OCI-M2 (cell line): Measurements from ENCODE around the gene AK5.
"Not testable (repeated sequence)": the region's sequence is repeated elsewhere in the genome, so short reads cannot be mapped to it uniquely, and the experiment has no call there.

ENCODE experiments used
- DNase-seq: peaks from one replicate; lab custom pipeline; 2025; ENCODE audit not compliant: unreplicated experiment; lab: John Stamatoyannopoulos, UW

AK5 gene

DNA sequence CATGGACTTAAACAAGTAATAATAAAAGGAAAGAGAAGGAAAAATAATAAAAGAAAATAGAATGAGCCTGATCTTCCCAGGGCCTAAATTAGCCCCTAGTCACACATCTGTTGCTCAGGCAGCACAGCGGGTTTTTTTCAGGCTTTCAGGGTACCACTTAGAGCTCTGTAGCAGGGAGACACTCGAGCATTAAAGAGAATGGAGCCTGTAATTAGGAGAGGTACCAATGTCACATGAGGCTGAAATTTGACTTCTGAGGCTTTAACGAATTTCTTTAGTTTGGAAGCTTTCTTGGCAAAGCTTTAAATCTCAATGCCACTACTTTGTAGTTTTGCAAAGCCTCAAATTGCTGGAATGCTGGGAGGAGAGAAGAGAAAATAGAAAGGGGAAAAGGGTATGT lies 116.3 kb downstream of the AK5 start:
- DNase-seq, result no peak

DNA sequence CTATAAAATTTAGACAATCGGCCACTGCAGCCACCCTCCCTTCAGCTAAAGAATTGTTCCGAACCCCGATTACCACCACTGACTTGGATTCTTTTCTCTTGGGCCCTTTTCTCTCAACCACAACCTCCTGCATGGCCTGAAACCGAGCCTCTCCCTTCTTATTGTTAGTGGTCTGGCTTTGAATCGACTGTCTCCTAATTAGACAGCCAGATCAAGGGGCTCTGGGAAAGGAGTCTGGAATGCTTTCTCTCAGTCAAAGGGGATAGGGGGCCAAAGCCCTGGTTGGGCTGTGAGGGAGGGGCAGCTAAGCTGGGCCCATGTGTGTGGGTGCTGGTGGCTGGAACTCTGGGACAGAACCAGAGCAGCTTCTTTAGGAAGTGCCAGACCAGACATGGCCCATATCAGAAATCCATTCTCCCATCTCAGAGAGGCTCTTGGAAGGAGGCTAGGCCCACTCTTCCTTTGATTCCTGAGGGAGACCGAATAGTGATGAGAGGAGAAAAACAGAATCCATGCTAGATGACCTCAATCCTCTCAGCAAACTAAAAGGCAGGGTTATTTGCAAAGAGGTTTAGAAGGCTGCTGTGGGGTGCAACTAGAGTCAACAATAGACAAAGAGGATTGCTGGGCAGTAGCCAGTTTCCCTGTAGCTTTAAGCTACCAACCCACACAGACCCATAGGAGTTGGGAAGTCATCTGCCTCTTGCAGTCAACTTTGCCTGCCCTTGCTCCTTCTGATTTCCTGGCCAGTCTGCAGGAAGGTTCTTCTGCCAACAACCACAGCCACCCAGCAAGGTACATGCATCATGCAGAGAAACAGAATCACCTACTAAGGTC lies 117.6 kb downstream of the AK5 start:
- no peak for DNase-seq

DNA sequence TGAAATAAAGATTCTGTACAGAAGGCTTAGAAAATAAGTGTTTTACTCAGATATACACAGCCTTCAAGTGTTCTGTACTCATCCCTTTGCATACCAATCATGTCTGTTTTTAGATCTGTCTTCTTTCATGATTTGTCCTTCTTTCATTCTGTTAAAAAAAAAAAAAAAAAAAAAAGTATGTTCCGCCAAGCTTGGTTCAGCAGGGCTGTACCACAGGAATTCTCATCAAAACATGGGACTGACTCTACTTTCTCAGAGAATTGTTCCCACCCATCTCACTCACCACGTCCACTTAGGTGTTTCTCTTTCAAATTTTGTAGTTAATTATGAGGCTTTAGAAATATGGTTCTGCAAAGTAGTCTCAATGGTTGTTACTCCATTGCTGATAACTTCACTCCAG lies 119.0 kb downstream of the AK5 start:
- no peak for DNase-seq

DNA sequence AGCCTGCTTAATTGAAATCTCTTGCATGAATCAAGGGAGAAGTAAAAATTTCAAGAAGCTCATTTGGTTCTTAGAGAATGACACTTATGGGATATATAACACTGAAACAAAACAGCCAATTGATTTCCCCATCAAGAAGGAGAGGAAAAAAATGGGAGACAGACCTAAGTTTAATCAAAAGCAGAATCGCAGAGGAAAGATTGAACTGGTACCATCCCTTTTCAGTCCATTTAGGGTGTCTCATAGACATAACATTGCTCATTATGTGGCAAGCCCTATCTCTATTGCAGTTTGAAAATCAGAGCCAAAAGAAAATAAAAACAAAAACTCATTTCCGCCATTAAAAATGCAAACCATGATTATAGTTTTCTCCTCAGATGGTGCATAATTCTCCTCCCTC lies 119.6 kb downstream of the AK5 start:
- no peak for DNase-seq

DNA sequence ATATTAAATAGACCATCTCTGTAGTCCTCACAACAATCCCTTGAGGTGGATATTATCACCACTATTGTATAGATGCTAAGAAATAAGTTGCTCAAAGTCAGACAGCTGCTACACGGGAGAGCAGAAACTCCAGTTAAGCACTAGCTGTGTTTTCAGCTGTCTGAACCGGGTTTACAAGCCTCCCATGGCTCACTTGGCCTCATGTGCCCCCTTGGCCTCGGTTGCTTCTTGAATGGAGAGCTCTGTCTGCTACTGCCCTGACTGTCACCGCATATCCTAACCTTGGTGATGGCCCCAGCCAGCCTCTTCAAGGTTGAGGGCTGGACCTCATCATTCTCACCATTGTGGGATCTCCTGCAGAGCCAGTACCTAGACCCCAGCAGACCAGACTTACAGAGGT lies 123.4 kb downstream of the AK5 start:
- DNase-seq, result no peak

DNA sequence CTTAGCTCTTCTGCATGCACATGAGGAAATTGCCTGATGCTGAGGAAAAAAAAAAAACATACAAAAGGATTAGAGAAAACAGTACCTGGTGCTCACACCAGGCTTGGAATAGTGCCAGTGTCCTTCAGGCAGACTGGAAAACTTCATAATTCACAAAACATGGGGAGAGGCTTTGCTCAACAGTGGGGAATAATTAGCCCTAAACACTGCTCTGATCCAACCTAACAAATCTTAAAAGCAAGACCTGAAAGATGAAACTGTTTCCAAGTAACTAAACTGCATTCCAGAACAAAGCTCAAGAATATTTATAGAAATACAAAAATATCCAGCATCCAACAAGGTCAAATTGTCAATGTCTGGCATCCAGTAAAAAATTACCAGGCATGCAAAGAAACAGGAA lies 124.8 kb downstream of the AK5 start:
- no peak for DNase-seq

DNA sequence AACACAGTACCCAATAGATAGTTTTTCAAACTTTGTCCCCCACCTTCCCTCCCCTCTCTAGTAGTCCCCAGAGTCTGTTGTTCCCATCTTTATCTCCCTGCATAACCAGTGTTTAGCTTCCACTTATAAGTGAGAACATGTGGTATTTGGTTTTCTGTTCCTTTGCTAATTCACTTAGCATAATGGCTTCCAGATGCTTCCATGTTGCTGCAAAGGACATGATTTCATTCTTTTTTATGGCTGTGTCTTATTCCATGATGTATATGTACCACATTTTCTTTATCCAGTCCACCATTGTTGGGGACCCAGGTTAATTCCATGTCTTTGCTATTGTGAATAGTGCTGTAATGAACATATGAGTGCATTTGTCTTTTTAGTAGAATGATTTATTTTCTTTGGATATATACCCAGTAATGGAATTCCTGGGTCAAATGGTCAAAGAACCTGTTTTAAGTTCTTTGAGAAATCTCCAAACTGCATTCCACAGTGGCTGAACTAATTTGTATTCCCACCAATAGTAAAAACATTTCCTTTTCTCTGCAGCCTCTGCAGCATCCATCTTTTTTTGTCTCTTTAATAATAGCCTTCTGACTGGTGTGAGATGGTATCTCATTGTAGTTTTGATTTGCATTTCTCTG lies 126.0 kb downstream of the AK5 start:
- no peak for DNase-seq

DNA sequence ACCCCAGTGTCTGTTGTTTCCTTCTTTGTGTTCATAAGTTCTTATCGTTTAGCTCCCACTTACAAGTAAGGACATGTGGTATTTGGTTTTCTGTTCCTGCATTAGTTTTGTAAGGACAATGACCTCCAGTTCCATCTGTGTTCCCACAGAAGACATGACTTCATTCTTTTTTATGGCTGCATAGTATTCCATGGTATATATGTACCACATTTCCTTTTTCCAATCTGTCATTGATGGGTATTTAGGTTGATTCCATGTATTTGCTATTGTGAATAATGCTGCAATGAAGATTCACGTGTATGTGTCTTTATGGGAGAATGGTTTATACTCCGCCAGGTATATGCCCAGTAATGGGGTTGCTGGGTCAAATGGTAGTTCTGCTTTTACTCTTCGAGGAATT lies 127.1 kb downstream of the AK5 start:
- not testable (repeated sequence) for DNase-seq

DNA sequence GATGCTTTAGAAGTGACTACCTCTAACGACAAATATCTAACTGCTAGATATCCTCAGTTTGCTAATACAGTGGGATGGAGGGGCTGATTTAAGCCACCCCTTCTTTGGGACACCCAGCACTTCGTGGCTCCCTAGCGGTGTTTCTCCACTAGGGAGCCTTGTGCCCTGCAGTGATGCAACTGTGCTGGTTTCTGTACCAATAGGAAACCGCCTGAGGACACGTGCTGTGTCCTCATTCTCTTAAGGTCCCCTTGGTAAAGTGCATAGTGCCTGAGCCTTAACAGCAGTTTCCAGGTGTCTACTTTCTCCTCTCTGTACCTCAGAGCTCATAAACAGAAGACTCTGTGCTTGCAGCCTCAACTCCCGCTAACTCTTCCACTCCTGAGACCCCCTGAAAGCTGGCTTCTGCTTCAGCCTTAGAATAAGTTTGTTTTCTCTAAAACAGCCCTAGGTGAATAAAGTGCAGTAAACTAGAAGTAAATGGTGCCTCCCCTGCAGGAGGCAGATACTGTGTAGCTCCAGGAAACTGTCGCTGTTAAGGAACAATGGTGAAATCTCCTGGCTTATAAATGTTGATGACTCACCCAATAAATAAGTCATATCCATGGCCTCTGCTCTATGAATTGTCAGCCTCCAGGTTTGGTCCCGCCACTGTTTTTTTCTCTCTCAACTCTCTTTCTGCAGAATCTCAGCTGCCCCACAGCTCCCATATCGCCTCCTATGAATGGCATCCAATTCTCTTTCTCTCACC lies 130.4 kb downstream of the AK5 start:
- no peak for DNase-seq

DNA sequence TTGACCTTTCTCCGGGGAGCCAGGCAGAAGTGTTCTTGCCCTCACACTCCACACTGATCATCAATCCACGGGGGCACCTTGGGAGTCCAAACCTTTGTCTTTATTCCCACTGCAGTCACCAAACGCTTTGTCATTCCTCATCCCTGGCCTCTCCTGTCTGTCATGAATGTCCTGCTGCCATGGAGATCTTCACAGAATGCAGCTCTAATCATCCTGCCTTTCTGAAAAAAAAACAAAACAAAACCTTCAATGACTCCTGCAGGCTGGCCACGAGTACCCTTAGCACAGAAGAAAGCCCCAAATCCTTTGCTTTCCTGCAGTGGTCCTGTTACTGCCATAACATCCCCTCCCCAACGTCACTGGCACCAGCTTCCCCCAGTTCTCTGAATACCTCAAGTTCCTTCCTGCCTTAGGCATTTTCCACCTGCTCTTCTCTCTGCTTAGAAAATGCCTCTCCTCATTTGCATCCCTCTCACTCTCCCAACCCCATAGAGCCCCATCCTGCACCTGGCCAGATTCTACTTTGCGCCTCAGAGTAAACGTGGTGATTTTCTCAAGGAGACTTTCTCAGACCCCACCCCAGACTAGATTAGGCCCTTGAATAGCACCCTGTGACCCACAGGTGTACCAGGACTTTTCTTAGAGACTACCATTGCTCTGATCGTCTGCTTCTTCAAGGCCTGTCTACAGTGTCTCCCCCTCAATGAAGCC lies 131.2 kb downstream of the AK5 start:
- no peak for DNase-seq

DNA sequence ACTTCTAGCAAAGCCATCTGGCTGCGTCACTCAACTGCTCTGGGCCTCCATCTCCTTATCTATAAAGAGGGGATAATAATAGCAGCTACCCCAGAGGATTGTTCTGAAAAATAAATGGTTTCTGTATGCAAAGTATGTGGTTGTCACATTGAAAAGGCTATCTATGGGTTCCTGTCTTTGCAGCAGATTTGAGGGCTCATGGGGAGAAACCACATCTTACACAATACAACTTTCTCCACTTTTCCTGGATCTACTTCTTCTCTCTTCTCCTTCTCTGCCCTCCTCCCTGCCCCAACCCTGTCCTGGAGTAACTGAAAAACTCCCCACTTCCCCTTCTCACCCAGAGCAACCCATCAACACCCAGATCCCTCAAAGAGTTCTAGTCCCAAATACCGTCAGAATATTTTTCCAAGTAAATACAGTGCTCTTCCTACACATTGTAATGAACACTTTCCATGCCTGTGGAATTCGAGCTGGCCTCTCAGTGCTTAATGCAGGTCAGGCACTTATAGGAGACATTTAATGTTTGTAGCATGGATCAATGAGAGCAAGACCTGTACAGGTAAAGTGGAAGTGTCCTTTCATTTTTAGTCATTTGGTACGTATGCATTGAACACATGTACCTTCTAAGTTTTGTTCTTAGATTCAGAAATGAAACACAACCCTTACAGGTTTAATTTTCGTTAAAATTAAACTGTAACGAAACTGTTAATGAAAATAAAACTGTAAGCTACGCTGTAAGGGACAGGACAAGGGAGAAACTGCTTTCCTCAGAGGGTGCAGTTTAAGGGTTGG lies 131.9 kb downstream of the AK5 start:
- DNase-seq, result no peak

DNA sequence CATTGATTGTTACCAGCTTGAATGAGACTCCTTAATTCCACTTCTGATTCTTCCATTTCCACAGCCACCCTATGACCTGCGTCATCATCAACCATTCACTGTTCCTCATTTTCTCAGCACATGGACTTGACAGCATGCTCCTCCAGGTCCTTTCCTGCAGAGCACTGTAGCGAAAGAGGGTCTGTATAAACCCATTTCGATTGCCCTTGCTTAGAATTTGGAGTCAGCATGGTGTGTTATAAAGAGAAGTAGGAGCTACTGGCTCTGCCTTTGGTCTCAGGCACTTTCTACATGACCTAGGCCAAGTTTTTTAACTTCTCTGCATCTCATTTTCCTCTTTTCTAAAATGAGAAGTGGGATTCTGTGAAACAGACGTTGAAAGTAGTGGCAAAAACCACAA lies 133.8 kb downstream of the AK5 start:
- no peak for DNase-seq

DNA sequence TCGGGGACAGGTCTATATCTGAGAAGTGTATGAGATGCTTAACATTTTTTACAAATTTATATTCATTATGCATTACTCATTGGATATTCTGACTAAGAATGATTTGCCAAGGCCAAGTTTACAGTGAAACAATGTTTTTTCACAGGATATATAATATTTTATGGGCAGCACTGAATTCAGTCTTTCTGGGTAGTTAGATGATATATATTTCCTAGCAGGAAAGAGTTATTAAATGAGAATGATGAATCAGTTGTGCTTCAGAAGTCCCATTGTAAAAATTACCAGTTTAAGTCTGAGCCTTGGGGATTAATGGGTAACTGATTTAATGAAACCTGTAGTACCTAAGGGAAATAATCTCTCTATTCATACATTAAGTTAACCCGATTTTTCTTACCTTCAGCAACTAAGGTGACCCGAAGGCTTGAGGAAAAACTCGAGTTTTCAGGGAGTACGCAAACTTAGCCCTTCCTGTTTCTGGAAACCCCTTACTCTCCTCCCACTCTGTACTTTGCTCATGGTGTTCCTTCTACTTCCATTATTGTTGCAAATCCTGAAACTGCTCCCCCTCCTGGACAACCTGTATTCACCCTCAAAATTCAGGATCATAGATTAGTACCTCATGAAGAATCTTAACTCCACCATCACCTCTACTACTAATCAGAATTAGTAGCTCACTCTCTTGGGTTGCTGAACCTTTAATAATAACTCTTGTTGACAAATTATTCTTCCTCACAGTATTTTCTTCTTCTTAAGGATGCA lies 135.1 kb downstream of the AK5 start:
- DNase-seq, result no peak

DNA sequence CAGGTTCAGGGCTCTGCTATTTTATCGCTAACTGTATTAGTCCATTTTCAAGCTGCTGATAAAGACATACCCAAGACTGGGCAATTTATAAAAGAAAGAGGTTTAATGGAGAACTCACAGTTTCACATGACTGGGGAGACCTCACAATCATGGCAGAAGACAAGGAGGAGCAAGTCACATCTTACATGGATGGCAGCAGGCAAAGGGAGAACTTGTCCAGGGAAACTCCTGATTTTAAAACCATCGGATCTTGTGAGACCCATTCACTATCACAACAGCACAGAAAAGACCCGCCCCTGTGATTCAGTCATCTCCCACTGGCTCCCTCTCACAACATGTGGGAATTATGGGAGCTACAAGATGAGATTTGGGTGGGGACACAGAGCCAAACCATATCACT lies 136.2 kb downstream of the AK5 start:
- DNase-seq, result not testable (repeated sequence)

DNA sequence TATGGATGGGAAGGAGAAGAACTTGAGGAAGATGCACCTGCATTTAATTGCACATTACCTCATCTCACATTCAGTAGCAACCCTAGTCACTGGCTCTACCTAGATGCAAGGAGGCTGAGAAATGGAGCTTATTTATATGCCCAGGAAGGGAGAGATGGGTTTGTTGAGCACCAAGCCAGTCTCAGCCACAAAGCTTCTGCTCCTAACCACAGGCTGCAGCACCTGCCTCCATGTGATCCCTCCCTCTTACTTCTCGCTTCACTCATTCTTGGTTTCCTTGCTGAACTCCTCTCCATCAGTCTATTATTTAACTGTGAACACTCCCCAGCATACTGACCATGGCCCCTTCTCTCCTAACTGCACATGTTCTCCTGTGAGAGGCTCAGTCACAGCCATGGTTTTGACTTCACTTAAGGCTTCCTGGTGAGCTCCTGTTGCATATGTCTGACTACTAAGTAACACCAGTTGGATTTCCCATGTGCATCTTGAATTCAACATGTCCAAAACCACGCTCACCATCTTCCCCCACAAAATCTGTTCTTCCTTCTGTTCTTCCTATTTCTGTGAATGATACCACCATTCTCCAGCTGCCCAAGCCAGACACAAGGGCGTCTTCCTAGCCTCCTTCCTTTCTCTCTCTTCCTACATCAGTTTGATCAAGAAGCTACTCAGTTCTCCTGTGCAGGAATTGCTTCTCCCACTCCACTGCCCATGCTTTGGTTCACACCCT lies 139.8 kb downstream of the AK5 start:
- DNase-seq, result no peak

DNA sequence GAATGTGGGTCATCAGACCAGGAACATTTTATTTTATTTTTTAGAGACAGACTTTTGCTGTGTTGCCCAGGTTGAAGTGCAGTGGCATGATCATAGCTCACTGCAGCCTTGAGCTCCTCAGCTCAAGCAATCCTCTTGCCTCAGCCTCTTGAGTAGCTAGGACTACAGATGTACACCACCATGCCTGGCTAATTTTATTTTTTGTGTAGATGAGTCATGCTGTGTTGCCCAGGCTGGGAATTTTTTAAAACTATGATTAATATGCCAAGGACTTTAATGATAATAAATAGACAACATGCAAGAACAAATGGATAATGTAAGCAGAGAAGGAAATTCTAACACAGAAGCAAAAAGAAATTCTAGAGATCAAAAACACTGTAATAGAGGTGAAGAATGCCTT lies 142.4 kb downstream of the AK5 start:
- no peak for DNase-seq

DNA sequence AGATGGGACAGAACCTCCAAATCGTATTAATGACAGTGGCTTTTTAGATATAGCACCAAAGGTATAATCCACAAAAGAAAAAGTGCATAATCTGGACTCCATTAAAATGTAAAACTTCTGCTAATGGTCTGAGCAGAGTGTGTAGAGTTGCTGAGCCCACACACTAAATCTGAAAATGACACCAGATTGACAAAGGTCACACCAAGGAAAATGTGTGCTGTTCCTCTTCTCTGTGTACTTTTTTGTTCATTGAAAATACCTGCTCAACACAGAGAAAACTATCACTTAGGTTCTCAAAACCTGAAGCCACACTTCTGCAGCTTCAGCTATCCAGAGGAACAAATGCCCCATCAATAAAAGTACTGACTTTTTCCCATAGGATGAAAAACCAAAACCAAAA lies 146.2 kb downstream of the AK5 start:
- DNase-seq, result no peak

DNA sequence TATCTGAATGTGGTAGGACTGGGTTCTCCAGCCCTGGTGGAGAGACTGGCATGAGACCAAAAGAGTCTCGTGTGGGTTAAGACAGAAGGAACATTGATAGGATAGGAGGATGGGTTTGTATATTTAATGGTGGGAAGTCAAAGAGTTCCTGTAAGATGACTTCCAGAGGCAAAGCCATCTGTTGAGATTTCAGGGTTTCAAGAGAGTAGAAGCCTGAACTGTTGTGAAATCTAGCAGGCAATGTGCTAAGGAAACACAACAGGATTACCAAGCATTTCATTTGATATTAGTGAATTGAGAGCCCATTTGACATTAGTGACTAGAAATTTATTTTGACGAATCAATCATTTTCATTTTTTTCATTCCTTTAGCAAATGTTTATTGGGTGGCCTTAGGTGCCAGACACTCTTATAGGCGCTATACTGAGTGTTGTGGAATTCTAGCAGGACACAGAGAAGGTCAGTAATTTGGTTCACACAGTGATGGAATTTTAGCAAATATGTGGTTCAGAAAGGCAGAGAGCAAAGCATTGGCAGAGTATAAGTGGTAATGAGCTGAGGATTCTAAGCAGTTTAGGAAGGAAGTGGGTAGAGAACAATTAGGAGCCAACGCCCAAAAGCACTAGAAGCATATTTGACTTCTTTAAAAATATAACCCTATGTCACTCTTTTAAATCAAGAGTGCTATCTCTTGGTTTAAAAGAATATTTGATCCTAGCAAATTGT lies 149.3 kb downstream of the AK5 start:
- DNase-seq, result no peak

DNA sequence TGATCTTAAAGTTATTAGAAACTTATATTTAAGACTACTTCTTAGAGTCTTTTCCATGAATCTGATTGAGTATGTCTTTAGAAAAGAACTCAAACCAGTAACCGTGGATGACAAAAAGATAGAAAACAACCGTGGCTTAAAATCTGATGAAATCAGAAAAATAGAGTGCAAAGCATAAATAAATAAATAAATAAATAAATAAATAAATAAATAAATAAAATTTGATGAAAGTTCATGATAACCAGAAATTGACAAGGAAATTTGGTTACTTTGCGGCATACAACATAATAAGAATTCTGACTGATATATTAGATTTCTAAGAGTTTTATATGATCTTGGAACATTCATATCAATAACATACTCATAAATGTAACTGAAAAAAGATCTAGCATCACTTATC lies 152.1 kb downstream of the AK5 start:
- no peak for DNase-seq
